HG03175 (cell line): Measurements from ENCODE around the gene KCNJ18.
"Not testable (repeated sequence)": the region's sequence is repeated elsewhere in the genome, so short reads cannot be mapped to it uniquely, and the experiment has no call there.

ENCODE experiments used
- ATAC-seq: cut with Tn5 transposase; IDR thresholded peaks from one replicate; pipeline ENCODE4 v1.9.1; 2021; ENCODE audit warnings: mild to moderate bottlenecking, moderate library complexity; ENCODE audit not compliant: unreplicated experiment

The KCNJ18 gene

GRCh38 chr17:21683897-21684296, 8.4 kb upstream of the KCNJ18 start:
- not testable (repeated sequence) for ATAC-seq

DNA sequence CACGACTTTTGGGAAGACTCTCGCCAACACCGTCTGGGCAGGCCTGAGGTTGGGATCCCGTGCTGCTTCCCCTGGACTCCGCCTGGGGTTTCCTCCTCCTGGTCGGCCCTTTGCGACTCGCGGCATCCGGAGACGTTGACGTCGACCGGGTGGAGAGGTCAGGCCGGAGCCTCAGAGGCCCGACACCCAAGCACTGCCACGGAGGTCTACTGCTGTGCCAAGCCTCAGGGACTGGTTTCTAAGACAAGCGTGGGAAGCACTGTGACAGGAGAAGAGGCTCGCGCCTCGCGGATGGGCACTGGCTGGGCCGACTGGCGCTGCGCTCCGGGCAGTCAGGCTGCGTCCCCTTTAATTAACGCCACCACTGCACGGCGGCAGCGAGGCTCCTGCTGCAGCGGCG, 7.9 kb upstream of the KCNJ18 start:
- not testable (repeated sequence) for ATAC-seq

DNA sequence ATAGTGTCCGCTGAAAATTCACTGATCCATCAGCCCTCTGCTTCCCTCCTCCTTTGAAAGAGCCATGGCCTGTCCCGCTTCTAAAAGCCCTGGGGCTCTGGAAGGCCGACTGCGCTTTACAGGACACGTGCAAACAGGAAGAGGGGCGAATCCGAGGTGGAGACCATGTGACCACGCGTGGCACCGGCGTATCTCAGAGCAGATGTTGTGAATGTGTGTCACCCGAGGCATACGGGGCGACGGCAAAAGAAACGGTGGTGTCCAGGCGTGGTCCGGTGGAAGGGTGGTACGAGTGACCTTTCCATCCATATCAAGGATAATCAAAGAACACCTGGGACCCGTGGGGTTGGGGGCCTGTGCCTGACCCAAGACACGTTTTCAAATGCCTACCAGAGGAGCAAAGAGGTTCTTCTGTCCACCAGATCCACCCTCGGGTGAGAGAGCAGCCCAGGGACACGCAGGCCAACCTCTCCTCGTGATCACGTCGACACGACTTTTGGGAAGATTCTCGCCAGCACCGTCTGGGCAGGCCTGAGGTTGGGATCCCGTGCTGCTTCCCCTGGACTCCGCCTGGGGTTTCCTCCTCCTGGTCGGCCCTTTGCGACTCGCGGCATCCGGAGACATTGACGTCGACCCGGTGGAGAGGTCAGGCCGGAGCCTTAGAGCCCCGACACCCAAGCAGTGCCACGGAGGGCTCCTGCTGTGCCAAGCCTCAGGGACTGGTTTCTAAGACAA, 7.1 kb upstream of the KCNJ18 start:
- ATAC-seq, result not testable (repeated sequence)

DNA sequence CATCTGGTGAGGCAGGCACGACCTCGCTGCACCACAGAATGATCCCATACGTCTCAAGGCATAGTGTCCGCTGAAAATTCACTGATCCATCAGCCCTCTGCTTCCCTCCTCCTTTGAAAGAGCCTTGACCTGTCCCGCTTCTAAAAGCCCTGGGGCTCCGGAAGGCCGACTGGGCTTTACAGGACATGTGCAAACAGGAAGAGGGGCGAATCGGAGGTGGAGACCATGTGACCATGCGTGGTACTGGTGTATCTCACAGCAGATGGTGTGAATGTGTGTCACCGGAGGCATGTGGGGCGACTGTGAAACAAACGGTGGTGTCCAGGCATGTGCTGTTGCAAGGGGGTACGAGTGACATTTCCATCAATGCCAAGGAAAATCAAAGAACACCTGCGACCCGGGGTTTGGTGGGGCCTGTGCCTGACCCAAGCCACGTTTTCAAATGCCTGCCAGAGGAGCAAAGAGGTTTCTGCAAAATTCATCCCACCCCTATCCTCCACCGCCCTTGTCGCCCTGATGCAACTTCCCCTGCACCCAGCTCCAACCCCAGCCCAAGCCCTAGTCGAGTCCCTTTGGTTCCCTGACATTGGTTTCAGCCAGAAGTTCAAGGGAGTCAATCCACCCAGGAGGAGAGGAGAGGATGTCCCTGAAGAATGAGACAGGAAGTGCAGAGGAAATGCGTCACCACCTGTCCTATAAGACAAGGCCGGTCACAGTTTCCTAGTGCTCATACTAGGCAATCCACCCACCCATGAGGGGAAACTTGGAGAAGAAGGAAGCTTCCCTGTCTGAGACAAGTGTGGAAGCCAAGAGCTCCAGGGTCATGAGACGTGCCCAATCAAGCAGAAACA, 5.9 kb upstream of the KCNJ18 start:
- no peak for ATAC-seq

DNA sequence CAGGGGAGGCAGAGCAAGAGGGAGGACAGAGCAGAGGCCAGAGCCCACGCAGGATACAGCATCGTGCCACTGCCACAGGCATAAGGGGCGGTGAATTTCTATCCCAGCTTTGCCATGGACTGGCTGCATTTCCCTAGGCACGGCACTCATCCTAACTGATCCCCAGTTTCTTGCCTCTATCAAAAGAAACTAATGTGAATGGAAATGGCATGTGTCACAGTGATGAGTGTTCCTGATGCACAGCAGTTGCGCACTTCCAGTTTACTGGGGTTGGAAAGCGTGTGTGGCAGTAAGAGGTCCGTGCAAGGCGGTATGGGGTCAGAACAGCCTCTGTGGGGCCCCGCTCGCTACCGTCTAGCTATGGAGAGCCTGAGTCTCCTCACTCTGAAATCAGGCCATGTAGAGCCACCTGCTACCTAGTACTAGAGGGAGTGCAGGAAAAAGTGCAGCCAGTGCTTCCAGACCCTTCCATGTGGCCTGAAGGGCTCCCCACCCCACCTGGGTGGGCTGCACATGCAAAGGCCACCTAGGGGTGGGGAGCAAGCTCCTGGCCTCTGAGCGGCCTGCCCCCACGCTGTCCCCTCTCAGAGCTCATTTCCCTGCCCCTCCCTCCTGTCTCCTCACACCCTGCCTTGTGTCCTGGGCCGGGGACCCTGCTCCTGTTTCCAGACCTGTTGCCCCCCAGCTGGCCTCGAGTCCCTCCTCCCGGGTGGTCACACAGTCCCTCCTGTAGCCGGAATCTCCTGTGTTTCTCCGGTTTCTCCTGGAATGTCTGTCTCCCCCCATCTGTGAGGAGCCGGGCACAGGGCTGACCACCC, 5.0 kb upstream of the KCNJ18 start:
- no peak for ATAC-seq

- no peak for ATAC-seq
Observed at GRCh38 chr17:21688293-21688949, 3.9 kb upstream of the KCNJ18 start.

- ATAC-seq, result no peak
Observed at GRCh38 chr17:21689604-21690003, 2.7 kb upstream of the KCNJ18 start.

DNA sequence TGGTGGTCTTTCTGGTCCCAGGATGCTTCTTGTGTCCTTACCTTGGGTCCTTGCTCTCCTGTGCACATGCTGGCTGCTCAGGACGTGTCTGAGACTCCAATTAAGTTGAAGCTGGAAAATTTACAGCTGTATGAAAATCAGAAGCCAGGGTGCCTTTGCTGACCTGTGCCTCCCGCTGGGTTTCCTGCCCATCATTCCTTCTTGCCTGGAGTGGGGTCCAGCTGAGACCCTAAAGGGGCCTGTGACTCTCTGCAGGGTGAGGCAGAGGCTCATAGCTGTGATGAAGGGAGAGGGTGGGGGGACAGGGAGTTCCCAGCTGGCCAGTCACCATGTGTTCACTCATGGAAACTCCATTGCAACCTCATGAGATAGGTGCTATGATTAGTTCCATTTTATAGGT, 1.5 kb upstream of the KCNJ18 start:
- not testable (repeated sequence) for ATAC-seq

DNA sequence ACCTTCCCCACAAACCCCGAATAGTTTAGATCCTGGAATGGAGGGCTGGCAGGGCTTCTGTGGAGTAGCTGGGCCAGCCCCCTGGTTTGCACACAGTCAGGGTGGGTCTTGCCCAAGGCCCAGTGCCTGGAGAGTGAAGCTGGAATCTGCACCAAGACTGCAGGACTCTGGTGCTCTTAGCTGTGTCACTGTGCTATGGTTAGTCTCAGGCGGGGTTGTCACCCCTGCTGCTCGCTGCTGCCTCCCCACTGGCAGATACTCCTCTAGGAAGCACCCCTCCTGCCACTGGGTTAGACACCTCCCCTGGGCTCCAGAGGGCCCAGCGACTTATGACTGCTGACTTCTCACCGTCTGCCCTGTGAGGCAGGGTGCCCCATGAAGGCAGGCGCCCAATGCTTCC, 842 bp upstream of the KCNJ18 start:
- not testable (repeated sequence) for ATAC-seq

DNA sequence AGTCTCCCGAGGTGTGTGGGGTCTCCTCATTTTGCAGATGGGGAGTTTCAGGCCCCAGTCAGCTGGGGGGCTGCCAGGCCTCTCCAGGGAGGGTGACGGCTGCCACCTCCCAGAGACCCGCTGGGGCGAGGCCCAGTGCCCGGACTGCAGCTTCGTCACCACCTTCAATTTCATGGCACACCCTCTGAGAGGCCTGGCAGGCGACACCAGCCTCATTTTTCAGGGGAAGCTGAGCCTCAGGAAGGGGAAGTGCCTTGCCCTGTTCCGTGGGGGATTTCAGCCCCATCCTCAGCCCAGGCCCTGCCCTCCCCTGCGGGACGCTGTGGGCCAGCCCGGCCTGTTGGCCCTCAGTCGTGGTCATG, 362 bp downstream of the KCNJ18 start:
- not testable (repeated sequence) for ATAC-seq

DNA sequence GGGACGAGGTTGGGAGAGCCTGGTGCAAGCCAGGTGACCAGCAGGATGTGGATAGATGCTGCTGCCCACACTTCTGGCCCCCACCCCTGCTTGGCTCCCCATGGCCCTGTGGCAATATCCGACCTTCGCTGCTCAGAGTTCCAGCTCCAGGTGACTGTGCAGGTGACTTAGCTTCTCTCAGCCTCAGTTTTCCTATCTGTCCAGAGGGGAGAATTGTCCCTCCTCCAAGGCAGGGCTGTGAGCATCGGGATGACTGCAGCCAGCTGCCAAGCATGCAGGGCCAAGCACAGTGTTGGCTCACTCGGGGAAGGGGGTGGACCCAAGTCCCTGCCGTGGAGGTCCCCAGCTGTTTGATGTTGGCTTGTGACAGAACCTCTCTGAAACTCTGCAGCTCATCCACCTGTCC, 1.1 kb downstream of the KCNJ18 start:
- not testable (repeated sequence) for ATAC-seq

GRCh38 chr17:21693937-21694336, 1.6 kb downstream of the KCNJ18 start:
- ATAC-seq, result not testable (repeated sequence)

DNA sequence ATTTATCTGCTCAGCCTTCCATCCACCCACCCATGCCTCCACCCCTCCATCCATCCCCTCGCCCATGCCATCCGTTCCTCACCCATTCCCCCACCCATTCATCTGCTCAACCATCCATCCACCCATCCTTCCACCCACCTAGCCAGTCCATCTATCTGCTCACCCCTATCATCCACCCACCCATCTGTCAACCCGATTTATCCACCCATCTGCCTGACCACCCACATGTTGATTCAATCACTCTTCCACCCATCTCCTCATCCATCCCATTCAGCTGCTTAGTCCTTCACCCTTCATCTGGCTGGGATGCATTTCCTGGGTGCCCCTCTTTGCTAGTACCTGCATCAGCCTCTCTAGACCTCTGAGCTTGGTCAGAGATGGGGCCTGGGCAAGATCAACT, 3.9 kb downstream of the KCNJ18 start:
- ATAC-seq, result not testable (repeated sequence)

DNA sequence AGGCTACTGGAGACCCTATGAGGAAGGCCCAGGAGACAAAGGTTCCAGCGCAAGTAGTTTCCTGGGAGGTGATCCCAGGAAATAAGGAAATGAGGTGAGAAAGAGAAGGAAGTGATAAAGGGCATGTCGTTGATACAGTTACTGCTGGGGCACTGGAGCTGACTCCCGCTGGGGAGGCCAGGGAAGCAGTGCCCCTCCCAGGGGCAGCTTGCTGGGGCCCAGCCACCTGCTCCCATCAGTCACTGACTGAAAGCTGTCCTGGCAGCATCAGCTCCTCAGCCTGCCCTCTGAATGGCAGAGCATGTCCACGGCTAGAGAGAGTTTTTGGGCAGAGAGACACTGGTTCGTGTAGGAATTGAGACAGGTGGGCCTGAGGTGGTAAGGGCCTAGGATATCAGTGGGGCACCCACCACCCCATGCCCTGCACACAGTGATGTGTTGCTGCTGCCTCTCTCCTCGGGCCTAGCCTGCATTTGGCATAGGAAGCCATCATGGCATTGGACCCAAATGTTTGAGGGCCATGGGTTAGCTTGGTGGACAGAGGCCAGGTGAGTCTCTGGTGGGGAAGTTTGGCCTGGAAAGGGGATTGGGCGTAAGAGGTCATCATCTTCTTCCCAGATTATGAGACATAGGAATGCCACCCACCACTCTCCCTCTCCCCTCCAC, 4.7 kb downstream of the KCNJ18 start:
- ATAC-seq, result not testable (repeated sequence)

DNA sequence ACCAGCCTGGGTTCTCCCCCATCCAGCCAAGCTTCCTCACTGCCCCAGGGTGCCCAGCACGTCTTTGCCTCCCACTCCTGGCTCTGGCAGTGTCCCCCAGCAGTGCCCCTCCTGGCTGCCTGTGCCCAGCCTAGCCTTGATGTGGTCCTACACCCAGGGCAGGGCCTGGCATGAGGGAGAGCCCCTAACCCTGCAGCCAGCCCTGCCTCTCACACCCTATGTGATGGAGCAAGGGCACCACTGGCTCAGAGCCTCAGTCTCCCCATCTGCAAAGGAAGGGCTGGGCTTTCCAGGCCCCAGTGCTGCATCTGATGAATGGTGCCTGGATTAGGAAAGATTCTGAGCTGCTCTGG, 5.2 kb downstream of the KCNJ18 start:
- not testable (repeated sequence) for ATAC-seq

GRCh38 chr17:21698437-21699075, 6.2 kb downstream of the KCNJ18 start:
- ATAC-seq, result not testable (repeated sequence)

GRCh38 chr17:21699124-21699523, 6.8 kb downstream of the KCNJ18 start:
- not testable (repeated sequence) for ATAC-seq

DNA sequence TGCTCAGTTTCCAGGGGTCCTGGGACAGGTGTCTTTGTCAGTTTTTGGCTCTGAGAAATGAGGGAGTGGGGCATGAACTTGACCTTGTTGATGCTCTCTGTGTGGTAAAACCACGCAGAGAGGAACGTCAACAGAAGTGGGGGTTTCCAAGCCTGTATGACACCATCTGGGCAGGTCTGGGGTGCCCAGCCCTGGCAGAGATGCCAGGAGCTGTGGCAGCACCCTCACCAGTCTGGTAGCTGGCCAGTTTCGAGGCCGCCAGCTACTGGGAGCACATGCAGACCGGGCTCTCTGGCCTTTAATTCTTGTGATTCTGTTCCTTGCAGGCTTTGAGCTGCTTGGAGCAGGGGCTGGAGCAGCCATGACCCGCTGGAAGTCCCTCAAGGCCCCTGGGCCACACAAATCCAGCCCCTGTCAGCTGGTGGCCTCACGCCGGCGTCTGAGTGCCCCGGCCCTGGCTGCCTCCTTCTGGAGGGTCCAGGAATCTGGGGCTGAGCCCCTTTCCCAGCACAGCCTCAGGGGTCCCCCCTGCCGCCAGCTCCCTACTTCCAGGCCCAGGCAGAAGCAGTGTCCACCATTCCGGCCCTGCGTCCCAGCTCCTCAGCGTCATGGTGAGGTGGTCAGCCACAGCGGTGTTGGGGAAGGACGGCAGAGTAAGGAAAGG, 7.4 kb downstream of the KCNJ18 start:
- not testable (repeated sequence) for ATAC-seq

- not testable (repeated sequence) for ATAC-seq
Observed at GRCh38 chr17:21701090-21701489, 8.8 kb downstream of the KCNJ18 start.
